Heart right ventricle (tissue), 16 donors: ENCODE results near the gene LRRC2. TPM values are rescaled to one million over a fixed set of nuclear protein-coding genes. Genes with fewer than 3 reads are reported as not detected.
"Not testable (repeated sequence)": the region's sequence is repeated elsewhere in the genome, so short reads cannot be mapped to it uniquely, and the experiment has no call there.

ENCODE experiments used
- ATAC-seq, 8 donors: fragments of 200-7000 bp; cut with Tn5 transposase; one replicate each; pipeline ENCODE4 v1.9.1; 2020; ENCODE audit warnings: mild to moderate bottlenecking in 8 of 8, moderate library complexity in 8 of 8, moderate number of reproducible peaks in 1 of 8
- DNase-seq, 2 donors: peaks; one replicate each; pipeline ENCODE4 v3.0.0-alpha.2; 2020
- H3K27ac ChIP-seq, 10 donors: fragments of 200-600 bp; sonication (generic) in 2 of 10; one replicate each; pipeline versions ENCODE4 v1.5.0 to v1.8.0; 2020 to 2022; ENCODE audit warnings: mild to moderate bottlenecking in 3 of 10
- H3K27me3 ChIP-seq, 7 donors: fragments of 200-600 bp; one replicate each; pipeline ENCODE4 v1.8.0; 2021 to 2022; ENCODE audit warnings: mild to moderate bottlenecking in 2 of 7
- H3K36me3 ChIP-seq, 9 donors: fragments of 200-600 bp; sonication (generic) in 1 of 9; one replicate each; pipeline versions ENCODE4 v1.5.0 to v1.8.0; 2020 to 2022; ENCODE audit warnings: mild to moderate bottlenecking in 2 of 9
- H3K4me1 ChIP-seq, 9 donors: fragments of 200-600 bp; sonication (generic) in 1 of 9; one replicate each; pipeline versions ENCODE4 v1.5.0 to v1.8.0; 2020 to 2022; ENCODE audit warnings: mild to moderate bottlenecking in 4 of 9
- H3K4me3 ChIP-seq, 10 donors: fragments of 200-600 bp; sonication (generic) in 2 of 10; one replicate each; pipeline versions ENCODE4 v1.5.0 to v1.8.0; 2020 to 2022; ENCODE audit warnings: mild to moderate bottlenecking in 7 of 10, moderate library complexity in 2 of 10
- H3K9me3 ChIP-seq, 11 donors: fragments of 200-600 bp in 10 of 11; sonication (generic) in 2 of 11; one replicate each; pipeline versions ENCODE4 v1.5.0 to v1.8.0; 2013 to 2022; ENCODE audit warnings: mild to moderate bottlenecking in 2 of 11, control low read depth in 1 of 11, moderate library complexity in 1 of 11
- WGBS, 2 donors: extraction: QIAGEN DNeasy Blood & Tissue Kit; methylation state at CpG; one replicate each; pipeline ENCODE4 v1.1.7; 2013; ENCODE audit warnings: inconsistent platforms in 1 of 2; 5-methylcytosine and 5-hydroxymethylcytosine counted together
- intact Hi-C, 10 donors: fragments of 100-400 bp; cut with DNase I; formaldehyde crosslinking; loops; one replicate each; pipeline versions ENCODE4 v1.11.1 to v1.14.2; 2022
- polyA plus RNA-seq, 2 donors: library from polyadenylated mRNA; stranded (reverse); fragments of 200-250 nt; gene quantifications; one replicate each; pipeline ENCODE4 v1.2.3, GENCODE V29; 2013
- total RNA-seq, 10 donors: library from RNA; stranded (reverse); fragmentation: NEBNext Ultra II Directional in 3 of 10; extraction: Animal tissue kit (Norgen Biotek cat#: 25700) in 3 of 10; gene quantifications; one replicate each; pipeline versions ENCODE4 v1.2.1 to v1.2.4, GENCODE V29; 2021 to 2023
- TF ChIP-seq, protein P1 (sequence below), 9 donors: fragments of 200-600 bp; sonication (generic) in 2 of 9; IDR thresholded peaks; one replicate each; pipeline versions ENCODE4 v1.5.0 to v1.8.0; 2021 to 2022; ENCODE audit warnings: antibody characterized with exemption in 9 of 9, mild to moderate bottlenecking in 5 of 9, moderate library complexity in 1 of 9
- donor health status: Arrhythmogenic right ventricular cardiomyopathy.
- donor health status: ischemic (EF 13 %, LVEDD 7.1; RV severe dilation, severe dysfunction).
- donor health status: healthy with polysubstance abuse.
- donor health status: DM: no; HTN: yes; CAD: no.
- donor health status: DM: no; HTN: no; CAD: no.
- donor health status: ischemic (EF 25% LVEDD 6.9; RV normal size, moderate dysfunction).
- donor health status: ischemic (EF 25% LVEDD 5.7; RV mildly dilated, moderate dysfunction).
- donor health status: healthy.
- donor health status: DM: yes; HTN: yes; CAD: no.
- donor health status: Ischemic cardiomyopathy.
- donor health status: ischemic (EF 35%, LVEDD 5.7; RV mildly dilated, moderate dysfunction).
- donor health status: nonischemic (EF 11% LVEDD 7.7; RV severe dilation, severe dysfunction).
- donor health status: DM: yes; HTN: yes; CAD: no.
- donor health status: PGD.
- donor health status: ischemic (EF 29% LVEDD 5.4; RV normal size, mild dysfunction).
- donor health status: nonischemic (EF 23%, LVEDD 6.1; RV moderate dilation, normal function).

Gene LRRC2
- total and polyA plus RNA-seq, 12 donors = 10.7 to 163 (median 125) TPM

DNA sequence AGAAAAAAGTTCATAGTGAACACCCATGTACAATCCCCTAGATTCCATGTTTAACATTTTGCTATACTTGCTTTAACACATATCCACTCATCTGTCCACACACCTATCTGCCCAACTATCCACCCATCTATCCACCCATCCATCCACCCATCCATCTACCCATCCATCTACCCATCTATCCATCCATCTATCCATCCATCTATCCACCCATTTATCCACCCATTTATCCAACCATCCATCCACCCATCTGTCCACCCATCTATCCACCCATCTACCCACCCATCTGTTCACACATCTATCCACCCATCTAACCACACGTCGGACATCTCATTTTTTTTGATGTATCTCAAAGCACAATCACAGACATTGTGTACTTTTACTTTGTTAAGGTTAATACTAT lies 42.5 kb downstream of the LRRC2 start:
- DNase-seq = no peak
- 89 to 92% methylated on average over 2 of the region's 2 CpGs for WGBS, 2 donors
- H3K27ac ChIP-seq = no peak overlapping the region

DNA sequence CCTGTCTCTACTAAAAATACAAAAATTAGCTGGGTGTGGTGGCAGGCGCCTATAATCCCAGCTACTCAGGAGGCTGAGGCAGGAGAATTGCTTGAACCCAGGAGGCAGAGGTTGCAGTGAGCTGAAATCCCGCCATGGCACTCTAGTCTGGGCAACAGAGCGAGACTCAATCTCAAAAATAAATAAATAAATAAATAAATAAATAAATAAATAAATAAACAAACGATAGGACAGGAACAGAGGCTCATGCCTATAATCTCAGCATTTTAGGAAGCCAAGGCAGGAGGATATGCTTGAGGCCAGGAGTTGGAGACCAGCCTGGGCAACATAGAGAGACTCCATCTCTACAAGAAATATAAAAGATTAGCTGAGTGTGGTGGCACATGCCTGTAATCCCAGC lies 43.9 kb downstream of the LRRC2 start:
- DNase-seq, H3K9me3 ChIP-seq, H3K4me1 ChIP-seq, intact Hi-C loops, H3K27ac ChIP-seq, ATAC-seq, H3K27me3 ChIP-seq, H3K4me3 ChIP-seq: not testable (repeated sequence)
- H3K36me3 ChIP-seq = peaks cover 0 to 71% (median 0%) of the 10 kb centered on the region in 9 donors
- 67 to 84% methylated on average over 4 of the region's 4 CpGs for WGBS, 2 donors

More for the DNA sequence above, 42.5 kb downstream of the LRRC2 start:
- peaks cover 0 to 67% (median 0%) of the 10 kb centered on the region in 9 donors for H3K36me3 ChIP-seq
- H3K9me3 ChIP-seq = no peaks in the 10 kb centered on the region
- no peaks in the 10 kb centered on the region for H3K4me1 ChIP-seq
- no peak overlapping the region for H3K4me3 ChIP-seq
- H3K27me3 ChIP-seq = no peaks in the 10 kb centered on the region
- intact Hi-C loops = no loop called here
- TF ChIP-seq, protein P1, sequence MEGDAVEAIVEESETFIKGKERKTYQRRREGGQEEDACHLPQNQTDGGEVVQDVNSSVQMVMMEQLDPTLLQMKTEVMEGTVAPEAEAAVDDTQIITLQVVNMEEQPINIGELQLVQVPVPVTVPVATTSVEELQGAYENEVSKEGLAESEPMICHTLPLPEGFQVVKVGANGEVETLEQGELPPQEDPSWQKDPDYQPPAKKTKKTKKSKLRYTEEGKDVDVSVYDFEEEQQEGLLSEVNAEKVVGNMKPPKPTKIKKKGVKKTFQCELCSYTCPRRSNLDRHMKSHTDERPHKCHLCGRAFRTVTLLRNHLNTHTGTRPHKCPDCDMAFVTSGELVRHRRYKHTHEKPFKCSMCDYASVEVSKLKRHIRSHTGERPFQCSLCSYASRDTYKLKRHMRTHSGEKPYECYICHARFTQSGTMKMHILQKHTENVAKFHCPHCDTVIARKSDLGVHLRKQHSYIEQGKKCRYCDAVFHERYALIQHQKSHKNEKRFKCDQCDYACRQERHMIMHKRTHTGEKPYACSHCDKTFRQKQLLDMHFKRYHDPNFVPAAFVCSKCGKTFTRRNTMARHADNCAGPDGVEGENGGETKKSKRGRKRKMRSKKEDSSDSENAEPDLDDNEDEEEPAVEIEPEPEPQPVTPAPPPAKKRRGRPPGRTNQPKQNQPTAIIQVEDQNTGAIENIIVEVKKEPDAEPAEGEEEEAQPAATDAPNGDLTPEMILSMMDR (IDR thresholded peaks at IDR 0.05) = no peak
- ATAC-seq = no peak

DNA sequence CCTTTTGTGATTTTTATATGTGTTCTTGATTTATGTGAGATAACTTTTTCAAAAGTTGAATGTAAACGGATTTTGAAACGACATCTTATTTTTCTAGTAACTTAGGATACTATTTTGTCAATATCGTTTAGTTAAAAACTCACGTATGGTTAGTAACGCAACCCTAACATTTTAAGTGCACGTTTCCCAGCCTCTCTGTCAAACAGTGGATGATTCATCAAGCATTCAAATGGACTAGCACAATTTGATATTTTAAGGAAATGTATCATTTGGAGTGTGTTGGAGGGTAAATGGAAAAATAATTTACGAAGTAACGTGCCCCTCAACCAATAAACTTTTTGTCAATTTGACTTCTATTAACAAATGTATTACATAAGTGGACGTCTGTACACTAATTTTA lies 45.0 kb downstream of the LRRC2 start:
- Histone ChIP-seq H3K9me3 (no peaks in the 10 kb centered on the region), H3K27ac (no peak overlapping the region), H3K36me3 (peaks cover 0 to 72% (median 4%) of the 10 kb centered on the region in 9 donors), H3K27me3 (no peaks in the 10 kb centered on the region), H3K4me1 (no peaks in the 10 kb centered on the region), H3K4me3 (no peak overlapping the region)
- intact Hi-C loops = no loop called here
- ATAC-seq (no peak), DNase-seq (no peak)
- 89 to 94% methylated on average over 9 of the region's 9 CpGs for WGBS, 2 donors
- TF ChIP-seq, protein P1 (IDR thresholded peaks at IDR 0.05) = no peak

DNA sequence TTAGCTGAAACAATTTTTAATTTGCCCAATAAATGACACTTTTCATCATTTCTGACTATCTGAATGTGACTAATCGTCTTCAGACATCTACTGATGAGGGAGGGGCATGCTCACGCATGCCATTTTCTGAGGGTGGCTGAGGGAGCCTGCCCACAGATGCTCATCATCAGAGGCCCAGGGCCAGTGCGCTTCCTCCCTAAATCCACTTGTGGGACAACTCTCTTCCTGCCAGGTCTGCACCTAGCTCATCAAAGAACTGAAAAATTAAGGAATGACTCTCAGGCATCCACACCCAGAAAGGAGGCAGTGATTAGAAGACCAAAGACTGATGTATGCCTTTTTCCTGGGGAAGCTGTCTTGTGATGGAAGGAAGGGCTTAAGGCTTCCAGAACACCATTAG lies 45.6 kb downstream of the LRRC2 start:
- TF ChIP-seq, protein P1 (IDR thresholded peaks at IDR 0.05) = no peak
- ATAC-seq (no peak), DNase-seq (no peak)
- no peak overlapping the region for H3K27ac ChIP-seq
- no peaks in the 10 kb centered on the region for H3K4me1 ChIP-seq
- intact Hi-C loops = no loop called here
- no peaks in the 10 kb centered on the region for H3K27me3 ChIP-seq
- no peaks in the 10 kb centered on the region for H3K9me3 ChIP-seq
- peaks cover 0 to 74% (median 4%) of the 10 kb centered on the region in 9 donors for H3K36me3 ChIP-seq
- 82 to 85% methylated on average over 3 of the region's 3 CpGs for WGBS, 2 donors
- no peak overlapping the region for H3K4me3 ChIP-seq

DNA sequence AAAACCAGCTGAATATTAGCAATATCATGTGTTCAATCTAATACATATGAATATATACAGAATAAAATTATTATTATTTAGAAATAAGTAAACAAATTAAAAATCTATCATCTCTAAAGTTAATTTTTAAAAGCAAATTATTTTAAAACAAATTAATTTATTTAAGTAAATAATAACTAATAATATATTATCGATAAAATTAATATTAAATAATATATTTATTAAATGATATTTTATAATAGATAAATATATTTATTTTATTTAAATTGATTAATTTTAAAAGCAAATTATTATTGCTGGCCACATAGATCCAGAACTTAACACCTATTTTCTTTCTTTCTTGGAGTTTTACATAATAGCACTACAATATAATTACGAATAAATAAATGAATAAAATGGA lies 46.1 kb downstream of the LRRC2 start:
- TF ChIP-seq, protein P1 (IDR thresholded peaks at IDR 0.05) = no peak
- Histone ChIP-seq H3K27me3 (no peaks in the 10 kb centered on the region), H3K4me1 (no peaks in the 10 kb centered on the region), H3K27ac (no peak overlapping the region), H3K4me3 (no peak overlapping the region), H3K9me3 (no peaks in the 10 kb centered on the region), H3K36me3 (peaks cover 0 to 70% (median 4%) of the 10 kb centered on the region in 9 donors)
- DNase-seq (no peak), ATAC-seq (no peak)
- WGBS, 2 donors = 97 to 99% methylated on average over 2 of the region's 2 CpGs
- intact Hi-C loops = no loop called here
